ENCODE results near the gene PHF20.
"Not testable (repeated sequence)": the region's sequence is repeated elsewhere in the genome, so short reads cannot be mapped to it uniquely, and the experiment has no call there.

PHF20 gene

DNA sequence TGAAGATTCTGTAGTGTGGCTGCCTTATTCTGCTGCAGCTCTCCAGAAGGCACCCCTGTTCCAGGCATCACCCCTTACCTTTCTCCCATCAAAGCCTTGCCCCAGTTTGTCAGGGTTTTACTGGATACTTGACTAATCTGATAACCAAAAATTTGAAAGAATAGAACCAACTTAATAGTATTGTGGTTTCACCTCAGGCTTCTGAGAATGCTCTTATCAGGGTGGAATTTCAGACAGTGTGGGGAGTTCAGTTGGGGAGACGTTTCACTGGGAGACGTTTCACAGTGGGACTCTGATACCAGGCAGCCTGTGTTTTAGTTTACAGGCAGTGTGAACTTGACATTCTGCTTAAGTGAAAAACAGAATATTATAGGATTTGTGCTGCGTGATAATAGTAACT, 132.0 kb downstream of the PHF20 start:
- no peak for DNase-seq (ENCODE audit: low read depth, low spot score)
- no peak overlapping the region for H3K4me3 ChIP-seq (ENCODE audit: low read length)

DNA sequence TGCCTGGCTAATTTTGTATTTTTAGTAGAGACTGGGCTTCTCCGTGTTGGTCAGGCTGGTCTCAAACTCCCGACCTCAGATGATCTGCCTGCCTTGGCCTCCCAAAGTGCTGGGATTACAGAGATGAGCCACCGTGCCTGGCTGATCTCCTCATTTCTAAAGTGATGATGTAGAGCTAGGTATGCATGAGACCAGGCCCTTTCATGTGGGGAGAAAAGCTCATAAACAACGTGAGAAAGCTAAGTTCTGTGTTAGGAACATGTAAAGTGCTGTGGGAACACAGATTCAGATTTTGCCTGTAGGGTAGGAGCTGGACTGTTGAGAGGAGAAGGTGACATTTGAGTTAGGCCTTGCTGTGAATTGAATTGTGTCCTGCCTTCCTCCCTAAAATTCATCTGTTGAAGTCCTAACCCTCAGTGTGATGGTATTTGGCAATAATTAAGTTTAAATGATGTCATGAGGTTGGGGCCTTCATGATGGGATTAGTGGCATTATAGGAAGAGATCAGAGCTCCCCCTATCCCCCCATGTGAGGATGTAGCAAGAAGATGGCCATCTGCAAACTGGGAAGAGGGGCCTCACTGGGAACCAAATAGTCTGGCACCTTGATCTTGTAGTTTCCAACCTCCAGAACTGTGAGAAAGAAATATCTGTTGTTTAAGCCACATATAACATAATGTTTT, 133.3 kb downstream of the PHF20 start:
- no peak overlapping the region for H3K4me3 ChIP-seq (ENCODE audit: low read length)
- no peak for DNase-seq (ENCODE audit: low read depth, low spot score)

- DNase-seq (ENCODE audit: low read depth, low spot score), result no peak
- H3K4me3 ChIP-seq (ENCODE audit: low read length), result no peak overlapping the region
These were observed 135.3 kb downstream of the PHF20 start for GRCh38 chr20:35907017-35907701.

DNA sequence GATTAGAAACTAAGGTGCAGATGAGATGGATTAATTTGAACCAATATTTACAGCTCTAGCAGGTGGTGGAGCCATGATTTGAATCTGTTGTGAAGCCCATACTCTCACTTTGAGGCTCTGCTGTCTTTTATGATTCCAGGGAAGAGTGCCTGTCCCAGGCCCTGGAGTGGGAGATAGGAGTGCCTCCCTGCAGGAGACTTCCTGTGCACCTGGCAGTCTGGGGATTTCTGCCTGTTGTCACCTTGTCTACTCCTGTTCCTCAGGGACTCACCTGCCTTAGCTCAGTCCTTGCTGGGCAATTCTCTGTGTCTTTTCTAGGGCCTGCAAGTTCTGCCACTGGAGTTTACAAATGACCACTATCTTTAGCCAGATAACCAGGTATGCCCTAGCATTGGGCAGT, 136.2 kb downstream of the PHF20 start:
- DNase-seq (ENCODE audit: low read depth, low spot score), result no peak
- no peak overlapping the region for H3K4me3 ChIP-seq (ENCODE audit: low read length)

DNA sequence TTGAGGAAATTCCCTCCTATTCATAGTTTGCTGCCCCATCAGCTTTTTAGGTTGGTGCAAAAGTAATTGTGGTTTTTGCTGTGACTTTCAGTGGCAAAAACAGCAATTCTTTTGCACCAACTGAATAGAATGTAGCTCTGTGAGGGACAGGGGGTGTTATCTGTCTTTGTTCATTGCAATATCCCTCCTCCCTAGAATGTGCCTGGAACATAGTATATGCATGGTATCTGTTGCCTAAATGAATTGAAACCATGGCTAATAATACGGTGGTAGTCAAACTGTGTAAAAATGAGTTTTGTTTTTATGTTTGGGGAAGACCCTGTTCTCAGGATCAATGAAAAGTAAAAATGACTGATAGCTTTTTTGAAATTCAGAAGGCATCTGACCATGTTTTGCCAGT, 137.4 kb downstream of the PHF20 start:
- DNase-seq (ENCODE audit: low read depth, low spot score), result no peak
- no peak overlapping the region for H3K4me3 ChIP-seq (ENCODE audit: low read length)

DNA sequence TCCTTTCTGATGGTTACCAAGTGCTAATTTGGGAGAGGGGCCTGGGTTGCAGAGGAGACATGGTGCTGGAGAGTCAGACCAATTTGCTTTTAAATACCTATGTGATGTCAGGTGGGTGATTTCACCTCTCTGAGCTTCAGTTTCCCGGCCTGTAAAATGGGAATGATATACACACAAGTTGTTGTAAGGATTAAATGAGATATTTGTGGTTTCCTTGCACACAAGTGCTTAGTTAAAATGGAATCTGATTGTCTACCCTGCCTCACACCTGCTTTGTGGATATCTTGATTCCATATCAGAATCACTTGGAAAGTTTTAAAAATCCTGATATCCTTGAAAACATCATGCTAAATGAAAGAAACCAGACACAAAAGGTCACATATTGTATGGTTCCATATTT, 138.0 kb downstream of the PHF20 start:
- H3K4me3 ChIP-seq (ENCODE audit: low read length), result no peak overlapping the region
- DNase-seq (ENCODE audit: low read depth, low spot score), result no peak

DNA sequence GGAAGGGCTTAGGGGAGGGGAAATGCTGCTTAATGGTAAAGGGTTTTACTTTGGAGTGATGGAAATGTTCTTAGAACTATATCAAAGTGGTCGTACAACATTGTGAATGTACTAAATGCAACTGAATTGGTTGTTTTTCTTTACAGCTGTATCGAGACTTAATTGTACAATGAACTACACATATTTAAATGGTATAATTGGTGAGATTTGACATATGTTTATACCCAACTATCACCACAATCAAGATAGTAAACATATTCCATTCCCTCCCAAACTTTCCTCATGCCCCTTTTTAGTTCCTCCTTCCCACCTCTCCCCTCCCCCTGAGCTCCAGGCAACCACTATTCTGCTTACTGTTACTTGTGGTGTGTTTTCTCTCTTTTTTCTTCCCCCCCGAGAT, 138.4 kb downstream of the PHF20 start:
- no peak overlapping the region for H3K4me3 ChIP-seq (ENCODE audit: low read length)
- no peak for DNase-seq (ENCODE audit: low read depth, low spot score)

GRCh38 chr20:35912881-35913280, 141.1 kb downstream of the PHF20 start:
- DNase-seq (ENCODE audit: low read depth, low spot score), result no peak
- no peak overlapping the region for H3K4me3 ChIP-seq (ENCODE audit: low read length)

- DNase-seq (ENCODE audit: low read depth, low spot score), result no peak
- H3K4me3 ChIP-seq (ENCODE audit: low read length), result no peak overlapping the region
These were observed 145.3 kb downstream of the PHF20 start for GRCh38 chr20:35917077-35917476.

DNA sequence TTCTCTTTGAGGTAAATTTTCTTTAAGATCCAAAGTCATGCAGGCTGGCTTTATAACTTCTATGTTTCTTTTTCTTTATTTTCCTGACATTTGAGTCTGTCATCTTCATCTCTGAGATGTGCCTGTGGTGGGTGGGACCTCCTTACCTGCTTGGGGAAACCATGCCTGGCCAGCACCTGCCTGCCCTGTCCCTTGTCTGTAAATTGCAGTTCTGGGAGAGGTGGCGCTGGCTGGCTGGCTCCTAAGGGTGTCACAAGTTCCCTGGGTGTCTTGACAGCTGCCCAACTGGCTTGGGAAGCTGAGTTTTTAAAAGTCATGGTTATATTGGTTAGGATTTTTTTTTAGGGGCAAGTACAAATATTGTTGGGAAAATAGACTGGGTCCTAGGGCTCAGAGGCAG, 146.2 kb downstream of the PHF20 start:
- no peak overlapping the region for H3K4me3 ChIP-seq (ENCODE audit: low read length)
- DNase-seq (ENCODE audit: low read depth, low spot score), result no peak

DNA sequence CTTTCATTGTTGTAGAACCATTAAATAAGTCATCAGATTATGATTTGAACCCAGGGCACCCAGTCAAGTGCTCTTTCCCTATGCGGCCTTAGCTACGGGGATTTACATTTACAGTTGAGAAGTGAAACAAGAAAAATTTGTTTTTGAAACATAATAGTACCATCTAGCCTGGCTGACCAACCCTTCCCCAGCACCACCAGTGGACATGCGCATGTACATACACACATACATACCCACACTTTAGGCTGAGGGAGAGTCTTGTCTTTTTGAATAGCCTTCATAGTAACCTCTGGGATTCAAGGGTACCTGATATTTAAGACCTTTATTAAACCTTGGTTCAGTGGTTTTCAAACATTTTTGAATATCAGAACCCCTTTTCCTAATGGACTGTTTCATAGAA, 148.7 kb downstream of the PHF20 start:
- no peak for DNase-seq (ENCODE audit: low read depth, low spot score)
- H3K4me3 ChIP-seq (ENCODE audit: low read length), result no peak overlapping the region

DNA sequence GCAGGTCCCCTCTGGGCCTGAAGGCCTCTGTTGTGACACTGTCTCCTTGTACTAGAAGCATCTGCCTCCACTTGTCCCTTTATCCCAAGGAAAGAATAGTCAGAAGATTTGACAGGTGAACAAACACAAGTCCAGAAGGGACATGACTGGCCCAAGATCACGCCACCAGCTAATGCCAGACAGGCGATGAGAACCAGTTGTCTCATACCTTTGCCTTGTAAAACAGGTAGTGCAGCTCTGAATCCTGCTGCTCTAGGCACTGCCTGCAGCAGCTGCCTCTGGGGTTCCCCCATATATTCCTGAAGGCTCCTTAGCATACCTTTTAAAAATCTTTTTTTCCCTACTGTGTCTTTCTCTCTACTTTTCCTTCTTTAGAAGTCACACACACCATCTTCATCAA, 157.5 kb downstream of the PHF20 start:
- no peak for DNase-seq (ENCODE audit: low read depth, low spot score)
- H3K4me3 ChIP-seq (ENCODE audit: low read length), result no peak overlapping the region

- DNase-seq (ENCODE audit: low read depth, low spot score), result no peak
- H3K4me3 ChIP-seq (ENCODE audit: low read length), result no peak overlapping the region
These were observed 162.2 kb downstream of the PHF20 start for GRCh38 chr20:35934050-35934449.

GRCh38 chr20:35939264-35939663, 167.4 kb downstream of the PHF20 start:
- no peak overlapping the region for H3K4me3 ChIP-seq (ENCODE audit: low read length)
- no peak for DNase-seq (ENCODE audit: low read depth, low spot score)

- H3K4me3 ChIP-seq (ENCODE audit: low read length), result no peak overlapping the region
- DNase-seq (ENCODE audit: low read depth, low spot score), result no peak
These were observed 169.8 kb downstream of the PHF20 start for GRCh38 chr20:35941620-35942019.

DNA sequence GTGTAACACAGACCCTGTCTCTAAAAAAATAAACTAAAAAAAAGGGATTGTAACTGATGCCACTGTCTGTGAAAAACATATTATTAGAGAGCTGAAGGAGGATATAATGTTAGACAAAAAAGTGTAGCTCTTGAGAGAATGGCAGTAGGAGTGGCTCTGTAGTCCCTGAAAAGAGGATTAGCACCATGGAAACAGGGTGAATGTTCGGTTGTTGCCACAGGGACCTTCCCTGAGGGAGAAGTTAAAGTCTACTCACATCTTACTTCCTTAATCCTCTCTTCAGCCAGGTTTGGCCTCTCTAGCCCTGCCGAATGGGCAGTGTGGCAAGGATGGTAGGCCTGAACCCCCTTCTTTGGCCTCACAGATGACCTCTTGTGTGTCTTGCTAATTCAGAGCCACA, 170.4 kb downstream of the PHF20 start:
- no peak for DNase-seq (ENCODE audit: low read depth, low spot score)

DNA sequence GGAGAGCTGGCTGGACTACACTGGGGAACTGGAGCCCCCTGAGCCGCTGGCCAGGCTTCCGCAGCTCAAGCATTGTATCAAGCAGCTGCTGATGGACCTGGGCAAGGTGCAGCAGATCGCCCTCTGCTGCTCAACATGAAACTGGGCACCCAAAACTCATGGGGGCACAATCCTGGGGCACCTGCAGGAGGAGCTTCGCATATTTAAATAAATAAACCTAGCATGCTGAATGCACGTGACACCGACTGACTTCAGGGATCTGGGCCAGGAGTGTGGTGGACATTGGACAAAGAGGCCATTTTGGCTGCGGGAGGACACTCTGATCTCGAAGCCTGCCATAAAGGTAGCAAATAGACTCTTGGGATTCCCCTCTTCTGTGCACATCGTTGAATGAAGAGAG, 175.7 kb downstream of the PHF20 start:
- peak; percentile 48 for DNase-seq (ENCODE audit: low read depth, low spot score)

More for the DNA sequence above, 170.4 kb downstream of the PHF20 start:
- no peak overlapping the region for H3K4me3 ChIP-seq (ENCODE audit: low read length)

GRCh38 chr20:35947907-35948306, 176.1 kb downstream of the PHF20 start:
- no peak overlapping the region for H3K4me3 ChIP-seq (ENCODE audit: low read length)
- no peak for DNase-seq (ENCODE audit: low read depth, low spot score)

More for the DNA sequence above, 175.7 kb downstream of the PHF20 start:
- no peak overlapping the region for H3K4me3 ChIP-seq (ENCODE audit: low read length)

DNA sequence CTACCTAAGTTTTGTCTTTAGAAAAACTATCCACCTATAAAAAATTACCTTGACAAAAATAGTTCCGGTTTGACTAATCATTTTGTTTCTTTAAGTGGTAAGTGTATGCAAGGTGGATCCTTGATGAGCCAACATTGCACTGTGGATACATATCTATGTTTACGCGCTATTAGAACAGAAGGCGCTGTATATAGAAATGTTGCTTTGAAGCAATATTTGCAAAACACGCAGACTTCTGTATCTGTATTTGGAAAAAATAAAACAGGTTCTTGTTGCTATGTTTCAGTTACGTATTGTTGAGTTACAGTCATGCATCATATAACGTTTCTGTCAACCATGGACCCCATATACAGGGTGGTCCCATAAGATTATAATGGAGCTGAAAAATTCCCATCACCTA, 178.3 kb downstream of the PHF20 start:
- DNase-seq (ENCODE audit: low read depth, low spot score), result no peak
- H3K4me3 ChIP-seq (ENCODE audit: low read length), result no peak overlapping the region

DNA sequence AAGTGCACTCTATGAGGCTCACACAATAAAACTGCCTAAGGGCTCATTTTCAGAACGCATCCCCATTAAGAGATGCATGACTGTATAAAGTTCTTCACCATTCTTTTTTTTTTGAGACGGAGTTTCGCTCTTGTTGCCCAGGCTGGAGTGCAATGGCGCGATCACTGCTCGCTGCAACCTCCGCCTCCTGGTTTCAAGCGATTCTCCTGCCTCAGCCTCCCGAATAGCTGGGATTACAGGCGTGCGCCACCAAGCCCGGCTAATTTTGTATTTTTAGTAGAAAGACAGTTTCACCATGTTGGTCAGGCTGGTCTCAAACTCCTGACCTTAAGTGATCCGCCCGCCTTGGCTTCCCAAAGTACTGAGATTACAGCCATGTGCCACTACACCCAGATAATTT, 180.3 kb downstream of the PHF20 start:
- H3K4me3 ChIP-seq (ENCODE audit: low read length); DNase-seq (ENCODE audit: low read depth, low spot score): not testable (repeated sequence)

All from Jurkat, Clone E6-1 (cell line).